ENCODE data around the gene TOLLIP. TPM values are rescaled to one million over a fixed set of nuclear protein-coding genes. Genes with fewer than 3 reads are reported as not detected.

TOLLIP gene
- polyA plus RNA-seq, 3 donors, result 42.2 to 52.5 (median 50.5) TPM

Other genes with a start within 250 kb of the TOLLIP start
- gene MUC2, start 234.8 kb downstream of the TOLLIP start, polyA plus RNA-seq (ENCODE audit: insufficient read length in 3 of 3), result under 1 TPM; 0.03 to 0.21 (median 0.17) TPM
- gene MUC5AC, start 151.7 kb downstream of the TOLLIP start, polyA plus RNA-seq (ENCODE audit: insufficient read length in 3 of 3), result under 1 TPM in 2 of 3 donors, not detected in 1; 0.01 TPM
- under 1 TPM; 0.01 to 0.22 (median 0.18) TPM for gene MUC5B, start 86.6 kb downstream of the TOLLIP start, polyA plus RNA-seq (ENCODE audit: insufficient read length in 3 of 3)
- gene BRSK2, start 80.3 kb upstream of the TOLLIP start, polyA plus RNA-seq (ENCODE audit: insufficient read length in 3 of 3), result 1 to 10 TPM in 2 of 3 donors, under 1 TPM in 1; 0.98 to 1.2 (median 1.1) TPM
- gene MOB2, start 177.1 kb upstream of the TOLLIP start, polyA plus RNA-seq (ENCODE audit: insufficient read length in 3 of 3), result 10 to 100 TPM; 33.0 to 34.8 (median 33.0) TPM

All from renal pelvis (tissue), 3 donors.